K562 (cell line): Measurements from ENCODE around the gene TUBB2A. TPM values are rescaled to one million over a fixed set of nuclear protein-coding genes. Genes with fewer than 3 reads are reported as not detected.

Source experiments
- ATAC-seq: fragments of 200-7000 bp; cut with Tn5 transposase; 3 replicates; pipeline ENCODE4 v1.9.1; 2020; ENCODE audit warnings: moderate library complexity
- BruUV-seq: library from RNA; stranded (reverse); fragments of 400-500 nt; replicated peaks from 2 replicates; lab custom pipeline; 2021; lab: Mats Ljungman, UMichigan
- CTCF ChIA-PET: fragments of 300-600 bp; formaldehyde crosslinking; extraction: SDS; loops from one replicate; lab custom pipeline; 2021; ENCODE audit warnings: low intra/inter-chr PET ratio; lab: Yijun Ruan, JAX
- POLR2A ChIA-PET: fragments of 300-600, 350-650 bp; sonication (Branson Sonifier 250); formaldehyde crosslinking; extraction: SDS; loops from one replicate; lab custom pipeline; 2021; ENCODE audit warnings: antibody characterized with exemption, inconsistent platforms; lab: Yijun Ruan, JAX
- DNase-seq, 4 experiments: peaks; one replicate each; pipeline versions ENCODE4 v3.0.0 to v3.0.0-alpha.2; 2011 to 2018; ENCODE audit warnings: low spot score in 3 of 4, mixed read lengths in 3 of 4; ENCODE audit errors: extremely low read depth in 1 of 4
- FAIRE-seq: peaks from 2 replicates; lab custom pipeline; 2011; peaks lifted over from hg19 to GRCh38; lab: Jason Lieb, UNC
- H2AFZ ChIP-seq: 2 replicates; pipeline ENCODE4 v1.6.0; 2011; ENCODE audit warnings: low read depth, low read length, control low read depth, inconsistent platforms
- H3K27ac ChIP-seq: fragments of 200-600 bp; 3 replicates; pipeline ENCODE4 v1.8.0; 2011; ENCODE audit warnings: low read depth, mild to moderate bottlenecking, control low read depth, inconsistent platforms, low read length, moderate library complexity, mixed read lengths; ENCODE audit errors: extremely low read depth
- H3K27me3 ChIP-seq, 2 experiments: fragments of 300-600 bp in 1 of 2; 2 replicates in 1 of 2; 3 replicates in 1 of 2; pipeline versions ENCODE4 v1.6.0 to v1.8.0; 2011; ENCODE audit warnings: inconsistent platforms in 2 of 2, low read length in 2 of 2, mild to moderate bottlenecking in 1 of 2, mixed read lengths in 1 of 2, moderate library complexity in 1 of 2; ENCODE audit not compliant: control insufficient read depth in 2 of 2, insufficient read depth in 2 of 2
- H3K36me3 ChIP-seq: fragments of 300-600 bp; 3 replicates; pipeline ENCODE4 v1.8.0; 2011; ENCODE audit warnings: mild to moderate bottlenecking, low read length, inconsistent platforms; ENCODE audit not compliant: control insufficient read depth, insufficient read depth
- H3K4me1 ChIP-seq, 2 experiments: fragments of 200-600 bp in 1 of 2; replicated peaks in 1 of 2; 2 replicates in 1 of 2; 3 replicates in 1 of 2; pipeline versions ENCODE4 v1.5.1 to v1.8.0; 2011; ENCODE audit warnings: inconsistent platforms in 2 of 2, low read length in 2 of 2, mild to moderate bottlenecking in 1 of 2, mixed read lengths in 1 of 2, moderate library complexity in 1 of 2; ENCODE audit not compliant: control insufficient read depth in 2 of 2, insufficient read depth in 2 of 2
- H3K4me2 ChIP-seq: 2 replicates; pipeline ENCODE4 v1.6.1; 2011; ENCODE audit warnings: low read length, control low read depth, inconsistent platforms, mixed read lengths; ENCODE audit not compliant: insufficient read depth
- H3K4me3 ChIP-seq: fragments of 200-600 bp; sonication (generic), shearing (Covaris generic); 2 replicates; pipeline ENCODE4 v1.5.1; 2016; ENCODE audit warnings: control low read depth, inconsistent platforms
- H3K79me2 ChIP-seq: fragments of 200-600 bp; 3 replicates; pipeline ENCODE4 v1.8.0; 2011; ENCODE audit warnings: low read length, inconsistent platforms; ENCODE audit not compliant: control insufficient read depth, insufficient read depth
- H3K9ac ChIP-seq, 2 experiments: 2 replicates each; pipeline versions ENCODE4 v1.6.0 to v1.6.1; 2011; ENCODE audit warnings: low read depth in 2 of 2, low read length in 2 of 2, control low read depth in 1 of 2, inconsistent platforms in 1 of 2, mild to moderate bottlenecking in 1 of 2, mixed read lengths in 1 of 2; ENCODE audit not compliant: insufficient read depth in 1 of 2
- H3K9me1 ChIP-seq: one replicate; pipeline ENCODE4 v1.6.0; 2011; ENCODE audit warnings: inconsistent platforms, mild to moderate bottlenecking, low read length, moderate library complexity; ENCODE audit not compliant: control insufficient read depth, insufficient read depth
- H3K9me3 ChIP-seq: replicated peaks from 2 replicates; pipeline ENCODE4 v1.5.1; 2011; ENCODE audit warnings: low read depth, low read length, inconsistent platforms; ENCODE audit not compliant: control insufficient read depth, insufficient read depth
- H4K20me1 ChIP-seq: replicated peaks from 2 replicates; pipeline ENCODE4 v1.6.1; 2011; ENCODE audit warnings: low read length, inconsistent platforms, mixed read lengths; ENCODE audit not compliant: control insufficient read depth, insufficient read depth
- ARID4B ChIP-seq: sonication (generic); formaldehyde crosslinking; IDR thresholded peaks from 2 replicates; pipeline ENCODE4 v1.8.0; 2022; ENCODE audit warnings: mild to moderate bottlenecking, missing genetic modification reagents
- SAFB ChIP-seq: fragments of 200-400 bp; formaldehyde crosslinking; IDR thresholded peaks from 2 replicates; pipeline ENCODE4 v1.6.1; 2017; ENCODE audit warnings: low read depth, low read length, borderline replicate concordance
- SETDB1 ChIP-seq: IDR thresholded peaks from one replicate; pipeline ENCODE4 v1.6.1; 2012; ENCODE audit warnings: low read length, control low read depth, inconsistent platforms
- SMAD3 ChIP-seq: fragments of 450-650 bp; formaldehyde crosslinking; conservative IDR thresholded peaks from 2 replicates; pipeline ENCODE4 v1.4.0; 2020; ENCODE audit warnings: mild to moderate bottlenecking
- TSHZ1 ChIP-seq: fragments of 250-450 bp; sonication (Bioruptor Pico); IDR thresholded peaks from 2 replicates; pipeline ENCODE4 v1.4.0; 2020; ENCODE audit warnings: mild to moderate bottlenecking, moderate library complexity
- U2AF1 ChIP-seq: fragments of 200-400 bp; formaldehyde crosslinking; optimal IDR thresholded peaks from 2 replicates; pipeline ENCODE3; 2017; ENCODE audit warnings: mild to moderate bottlenecking, low read depth, low read length, moderate library complexity
- WGBS: fragments of 100-300 bp; shearing (Covaris generic); methylation state at CpG from one replicate; pipeline ENCODE4 v1.1.6; 2016; ENCODE audit warnings: low coverage, mixed read lengths; ENCODE audit not compliant: insufficient coverage; ENCODE audit errors: missing lambda C conversion rate; 5-methylcytosine and 5-hydroxymethylcytosine counted together
- in situ Hi-C: fragments of 300-500 bp; cut with MboI; formaldehyde crosslinking; loops from 4 replicates; pipeline ENCODE4 v1.15.0; 2018; ENCODE audit warnings: inconsistent platforms, mixed read lengths
- intact Hi-C: fragments of 100-400 bp; cut with micrococcal nuclease; formaldehyde crosslinking; loops from 2 replicates; pipeline ENCODE4 v1.14.2; 2022
- polyA plus RNA-seq, 8 experiments: library from polyadenylated mRNA; depleted of rRNA in 4 of 8; stranded (reverse) in 5 of 8; unstranded in 3 of 8; fragments of >200 nt; fragmentation: Nextera tagmentation in 2 of 8; fragmentation: Illumina TruSeq in 1 of 8; extraction: Ambion mirVana in 2 of 8; extraction: Trizol in 1 of 8; gene quantifications; 2 replicates each; pipeline versions ENCODE4 v1.2.1 to v1.2.3, GENCODE V29; 2011 to 2014; ENCODE audit warnings: inconsistent platforms in 1 of 8, missing spikeins in 1 of 8
- total RNA-seq, 7 experiments: library from RNA; depleted of rRNA in 6 of 7; stranded (reverse); fragments of >200 nt in 6 of 7; fragmentation: Illumina TruSeq in 2 of 7; extraction: Trizol in 2 of 7; gene quantifications; 2 replicates each; pipeline versions ENCODE4 v1.2.1 to v1.2.3, GENCODE V29; 2011 to 2021; ENCODE audit warnings: low replicate concordance in 1 of 7
- TF ChIP-seq, protein P1 (sequence below), 2 experiments: IDR thresholded peaks in 1 of 2; conservative IDR thresholded peaks in 1 of 2; 2 replicates each; pipeline ENCODE4 v1.6.1; 2016; ENCODE audit warnings: low read depth in 2 of 2, mild to moderate bottlenecking in 1 of 2, missing compliant biosample characterization in 1 of 2, missing genetic modification characterization in 1 of 2, moderate library complexity in 1 of 2
- TF ChIP-seq, protein P2 (sequence below): fragments of 450-650 bp; formaldehyde crosslinking; conservative IDR thresholded peaks from 2 replicates; pipeline ENCODE4 v1.4.0; 2022; ENCODE audit warnings: mild to moderate bottlenecking, missing genetic modification characterization

Gene TUBB2A
- total and polyA plus RNA-seq, 9 of the 15 experiments (the other 6 are each of a cell fraction or from before 2014, with no cell fraction given), result 3.6 to 92.1 (median 45.6) TPM

DNA sequence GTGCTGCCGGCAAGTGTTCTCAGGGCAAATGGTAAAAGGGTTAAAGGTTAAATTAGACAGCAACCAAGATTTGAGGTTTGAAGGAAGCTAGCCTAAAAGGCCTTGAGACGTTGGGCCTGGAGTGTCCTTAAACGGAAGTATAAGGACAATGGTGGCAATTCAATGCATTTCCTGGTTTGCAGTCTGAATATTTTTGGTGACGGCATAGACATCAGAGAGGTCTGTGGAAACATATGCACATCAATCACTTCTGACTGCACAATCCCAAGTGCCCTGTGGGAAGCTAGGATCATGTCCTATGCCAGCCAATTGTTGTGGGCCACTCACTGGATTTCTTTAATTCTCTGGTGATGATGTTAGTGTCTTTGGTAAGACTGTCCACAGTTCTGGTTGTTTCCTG is 25.7 kb upstream of the TUBB2A start:
- ChIA-PET CTCF (no interaction called here), POLR2A (interaction anchor here (0.9 to 1.6 kb wide), 4 partner anchors 11 to 26 kb away, joined by 3 to 7 read pairs (median 6); partner anchors contain the start of gene TUBB2A)
- in situ Hi-C loops (no loop called here), intact Hi-C loops (no loop called here)
- peaks cover 0 to 4% of the 10 kb centered on the region in 2 experiments; a peak in 1 of 5 replicates for H3K27me3 ChIP-seq
- H3K9me1 ChIP-seq, result no peaks in the 10 kb centered on the region
- H3K9me3 ChIP-seq, result no peaks in the 10 kb centered on the region
- no peak overlapping the region for H3K4me3 ChIP-seq
- no peak overlapping the region for H2AFZ ChIP-seq
- FAIRE-seq (no peak), ATAC-seq (no peak), DNase-seq (no peak)
- no peak overlapping the region for H3K4me2 ChIP-seq
- H3K36me3 ChIP-seq, result no peaks in the 10 kb centered on the region
- no peak overlapping the region for H3K9ac ChIP-seq
- WGBS, result 41% methylated on average over 4 of the region's 4 CpGs
- no peaks in the 10 kb centered on the region for H3K79me2 ChIP-seq
- no peak overlapping the region for H3K27ac ChIP-seq
- peaks cover 0 to 4% of the 10 kb centered on the region in 2 experiments; a peak in 1 of 5 replicates for H3K4me1 ChIP-seq
- no TSS peak for BruUV-seq
- no peaks in the 10 kb centered on the region for H4K20me1 ChIP-seq
- TF ChIP-seq ARID4B (CRISPR knock-in tag), result no peak
- TF ChIP-seq, protein P1, sequence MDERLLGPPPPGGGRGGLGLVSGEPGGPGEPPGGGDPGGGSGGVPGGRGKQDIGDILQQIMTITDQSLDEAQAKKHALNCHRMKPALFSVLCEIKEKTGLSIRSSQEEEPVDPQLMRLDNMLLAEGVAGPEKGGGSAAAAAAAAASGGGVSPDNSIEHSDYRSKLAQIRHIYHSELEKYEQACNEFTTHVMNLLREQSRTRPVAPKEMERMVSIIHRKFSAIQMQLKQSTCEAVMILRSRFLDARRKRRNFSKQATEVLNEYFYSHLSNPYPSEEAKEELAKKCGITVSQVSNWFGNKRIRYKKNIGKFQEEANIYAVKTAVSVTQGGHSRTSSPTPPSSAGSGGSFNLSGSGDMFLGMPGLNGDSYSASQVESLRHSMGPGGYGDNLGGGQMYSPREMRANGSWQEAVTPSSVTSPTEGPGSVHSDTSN (CRISPR knock-in tag; IDR thresholded peaks at IDR 0.05; ENCODE audit: low read depth), result no peak
- TF ChIP-seq, protein P1 (tag; conservative IDR thresholded peaks at IDR 0.05; ENCODE audit: low read depth), result no peak
- no peak for TF ChIP-seq SAFB
- TF ChIP-seq, protein P2, sequence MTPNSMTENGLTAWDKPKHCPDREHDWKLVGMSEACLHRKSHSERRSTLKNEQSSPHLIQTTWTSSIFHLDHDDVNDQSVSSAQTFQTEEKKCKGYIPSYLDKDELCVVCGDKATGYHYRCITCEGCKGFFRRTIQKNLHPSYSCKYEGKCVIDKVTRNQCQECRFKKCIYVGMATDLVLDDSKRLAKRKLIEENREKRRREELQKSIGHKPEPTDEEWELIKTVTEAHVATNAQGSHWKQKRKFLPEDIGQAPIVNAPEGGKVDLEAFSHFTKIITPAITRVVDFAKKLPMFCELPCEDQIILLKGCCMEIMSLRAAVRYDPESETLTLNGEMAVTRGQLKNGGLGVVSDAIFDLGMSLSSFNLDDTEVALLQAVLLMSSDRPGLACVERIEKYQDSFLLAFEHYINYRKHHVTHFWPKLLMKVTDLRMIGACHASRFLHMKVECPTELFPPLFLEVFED (CRISPR knock-in tag), result no peak
- TF ChIP-seq TSHZ1 (CRISPR knock-in tag), result no peak
- no peak for TF ChIP-seq SMAD3 (CRISPR knock-in tag)
- TF ChIP-seq SETDB1, result no peak
- TF ChIP-seq U2AF1, result no peak
